Non-pigmented ciliary epithelial cell (primary cell): ENCODE results near the gene PHLDB1.
"Not testable (repeated sequence)": the region's sequence is repeated elsewhere in the genome, so short reads cannot be mapped to it uniquely, and the experiment has no call there.

ENCODE experiments used
- DNase-seq: peaks from one replicate; pipeline ENCODE4 v3.0.0-alpha.2; 2010; ENCODE audit warnings: low read depth

Gene PHLDB1

GRCh38 chr11:118688339-118688738 lies 80.9 kb downstream of the PHLDB1 start:
- not testable (repeated sequence) for DNase-seq

GRCh38 chr11:118688851-118689502 lies 81.6 kb downstream of the PHLDB1 start:
- no peak for DNase-seq

- no peak for DNase-seq
Observed at GRCh38 chr11:118689503-118689851, 82.1 kb downstream of the PHLDB1 start.

GRCh38 chr11:118689852-118690552 lies 82.6 kb downstream of the PHLDB1 start:
- peak; percentile 45 for DNase-seq

GRCh38 chr11:118690553-118691304 lies 83.3 kb downstream of the PHLDB1 start:
- no peak for DNase-seq

GRCh38 chr11:118691926-118692830 lies 84.8 kb downstream of the PHLDB1 start:
- peak; percentile 20 for DNase-seq

- no peak for DNase-seq
Observed at GRCh38 chr11:118694185-118694584, 86.8 kb downstream of the PHLDB1 start.

GRCh38 chr11:118694771-118695170 lies 87.4 kb downstream of the PHLDB1 start:
- no peak for DNase-seq

- DNase-seq = no peak
Observed at GRCh38 chr11:118696673-118697226, 89.3 kb downstream of the PHLDB1 start.

- DNase-seq = no peak
Observed at GRCh38 chr11:118697346-118697745, 89.9 kb downstream of the PHLDB1 start.

GRCh38 chr11:118699506-118700220 lies 92.2 kb downstream of the PHLDB1 start:
- DNase-seq = no peak

- DNase-seq = no peak
Observed at GRCh38 chr11:118703563-118704106, 96.2 kb downstream of the PHLDB1 start.

- DNase-seq = no peak
Observed at GRCh38 chr11:118705111-118705741, 97.8 kb downstream of the PHLDB1 start.

- no peak for DNase-seq
Observed at GRCh38 chr11:118705791-118706545, 98.6 kb downstream of the PHLDB1 start.

- no peak for DNase-seq
Observed at GRCh38 chr11:118706546-118706825, 99.1 kb downstream of the PHLDB1 start.
